NB4 (cell line): ENCODE data around the gene POLG.

Experiments
- DNase-seq: peaks from one replicate; pipeline ENCODE4 v3.0.0; 2010; ENCODE audit warnings: low read depth
- H3K4me3 ChIP-seq: one replicate; pipeline ENCODE4 v1.5.1; 2011; ENCODE audit warnings: mild to moderate bottlenecking, low read depth, low read length, moderate library complexity
- MYC ChIP-seq: IDR thresholded peaks from 2 replicates; pipeline ENCODE4 v1.6.1; 2011; ENCODE audit warnings: low read depth, low read length
- POLR2A ChIP-seq: IDR thresholded peaks from 2 replicates; pipeline ENCODE4 v1.6.1; 2011; ENCODE audit warnings: mild to moderate bottlenecking; ENCODE audit not compliant: insufficient read length; ENCODE audit errors: extremely low read depth
- TF ChIP-seq, protein P1 (sequence below): IDR thresholded peaks from one replicate; pipeline ENCODE4 v1.5.1; 2012; ENCODE audit warnings: low read depth, low read length
- TF ChIP-seq, protein P2 (sequence below): IDR thresholded peaks from 2 replicates; pipeline ENCODE4 v1.6.1; 2011; ENCODE audit warnings: low read depth, low read length

POLG gene

DNA sequence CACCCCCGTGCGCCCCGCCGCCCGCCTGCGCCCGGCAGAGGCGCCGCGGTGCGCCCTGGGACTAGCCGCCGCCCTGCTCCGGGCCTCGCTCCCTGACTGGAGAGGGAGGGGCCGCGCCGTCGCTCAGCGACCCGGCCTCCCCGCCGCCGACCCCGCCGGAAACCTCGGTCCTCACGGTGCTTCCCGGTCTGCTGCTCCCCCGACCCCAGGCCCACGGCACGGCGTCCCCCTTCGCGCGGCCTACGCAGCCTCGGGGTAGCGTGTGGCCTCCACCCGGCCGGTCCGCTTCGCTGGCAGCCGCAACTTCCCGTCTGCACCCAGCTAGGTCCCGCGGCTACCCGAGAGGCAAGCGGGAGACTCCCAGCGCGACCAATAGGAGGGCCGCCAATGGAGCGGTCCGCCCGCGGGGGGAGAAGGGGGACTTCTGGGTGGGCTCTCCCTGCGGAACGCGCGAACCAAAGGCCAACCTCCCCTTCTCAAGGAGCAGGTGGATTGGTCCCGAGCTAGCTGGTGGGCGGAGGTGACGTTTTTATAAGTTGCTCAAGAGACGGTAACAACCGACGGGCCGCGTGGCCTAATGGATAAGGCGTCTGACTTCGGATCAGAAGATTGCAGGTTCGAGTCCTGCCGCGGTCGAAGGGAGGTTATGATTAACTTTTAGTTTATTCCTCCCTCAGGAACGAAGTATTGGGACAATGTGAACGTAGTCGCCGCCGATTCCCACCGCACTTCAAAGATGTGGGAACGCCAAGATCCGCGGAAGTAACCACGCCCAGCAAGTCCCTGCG is at the start of gene POLG:
Gene POLG, minus strand, starts transcription at position 315 of the 788 bp plus-strand sequence. CDS start 1,070 bp downstream, outside the sequence.
- H3K4me3 ChIP-seq, result peak within 1 kb of the TSS; percentile 96
- TF ChIP-seq, protein P1, sequence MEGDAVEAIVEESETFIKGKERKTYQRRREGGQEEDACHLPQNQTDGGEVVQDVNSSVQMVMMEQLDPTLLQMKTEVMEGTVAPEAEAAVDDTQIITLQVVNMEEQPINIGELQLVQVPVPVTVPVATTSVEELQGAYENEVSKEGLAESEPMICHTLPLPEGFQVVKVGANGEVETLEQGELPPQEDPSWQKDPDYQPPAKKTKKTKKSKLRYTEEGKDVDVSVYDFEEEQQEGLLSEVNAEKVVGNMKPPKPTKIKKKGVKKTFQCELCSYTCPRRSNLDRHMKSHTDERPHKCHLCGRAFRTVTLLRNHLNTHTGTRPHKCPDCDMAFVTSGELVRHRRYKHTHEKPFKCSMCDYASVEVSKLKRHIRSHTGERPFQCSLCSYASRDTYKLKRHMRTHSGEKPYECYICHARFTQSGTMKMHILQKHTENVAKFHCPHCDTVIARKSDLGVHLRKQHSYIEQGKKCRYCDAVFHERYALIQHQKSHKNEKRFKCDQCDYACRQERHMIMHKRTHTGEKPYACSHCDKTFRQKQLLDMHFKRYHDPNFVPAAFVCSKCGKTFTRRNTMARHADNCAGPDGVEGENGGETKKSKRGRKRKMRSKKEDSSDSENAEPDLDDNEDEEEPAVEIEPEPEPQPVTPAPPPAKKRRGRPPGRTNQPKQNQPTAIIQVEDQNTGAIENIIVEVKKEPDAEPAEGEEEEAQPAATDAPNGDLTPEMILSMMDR, result no peak
- TF ChIP-seq, protein P2, sequence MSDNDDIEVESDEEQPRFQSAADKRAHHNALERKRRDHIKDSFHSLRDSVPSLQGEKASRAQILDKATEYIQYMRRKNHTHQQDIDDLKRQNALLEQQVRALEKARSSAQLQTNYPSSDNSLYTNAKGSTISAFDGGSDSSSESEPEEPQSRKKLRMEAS, result peak; percentile 87
- TF ChIP-seq MYC (peak; percentile 87; the same call in 1 of the 2 replicates), POLR2A (peak; percentile 98)
- peak; percentile 100 for DNase-seq

DNA sequence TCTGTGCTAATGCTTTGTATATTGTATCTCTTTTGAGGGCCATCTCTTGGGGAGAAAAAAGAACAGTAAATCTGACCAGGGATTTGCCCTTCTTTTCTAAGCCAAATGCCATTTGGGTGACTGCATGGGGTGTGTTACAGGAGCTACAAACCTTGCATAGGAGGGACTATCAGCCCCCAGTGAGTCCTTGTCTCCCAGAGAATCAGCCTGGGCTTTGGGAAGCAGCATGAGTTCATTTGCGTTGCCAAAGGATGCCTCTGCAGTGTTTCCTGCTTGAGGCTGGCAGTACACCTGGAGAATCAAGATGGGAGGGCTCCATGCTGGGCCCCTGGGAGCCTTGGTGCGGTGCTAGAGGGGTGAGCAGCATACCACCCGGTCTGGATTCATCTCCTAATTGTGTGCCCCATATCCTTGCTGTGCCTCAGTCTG is 49.6 kb upstream of the POLG start:
- DNase-seq, result no peak
- no peak overlapping the region for H3K4me3 ChIP-seq
- TF ChIP-seq, protein P2, result no peak
- no peak for TF ChIP-seq POLR2A
- TF ChIP-seq, protein P1, result no peak
- no peak for TF ChIP-seq MYC

DNA sequence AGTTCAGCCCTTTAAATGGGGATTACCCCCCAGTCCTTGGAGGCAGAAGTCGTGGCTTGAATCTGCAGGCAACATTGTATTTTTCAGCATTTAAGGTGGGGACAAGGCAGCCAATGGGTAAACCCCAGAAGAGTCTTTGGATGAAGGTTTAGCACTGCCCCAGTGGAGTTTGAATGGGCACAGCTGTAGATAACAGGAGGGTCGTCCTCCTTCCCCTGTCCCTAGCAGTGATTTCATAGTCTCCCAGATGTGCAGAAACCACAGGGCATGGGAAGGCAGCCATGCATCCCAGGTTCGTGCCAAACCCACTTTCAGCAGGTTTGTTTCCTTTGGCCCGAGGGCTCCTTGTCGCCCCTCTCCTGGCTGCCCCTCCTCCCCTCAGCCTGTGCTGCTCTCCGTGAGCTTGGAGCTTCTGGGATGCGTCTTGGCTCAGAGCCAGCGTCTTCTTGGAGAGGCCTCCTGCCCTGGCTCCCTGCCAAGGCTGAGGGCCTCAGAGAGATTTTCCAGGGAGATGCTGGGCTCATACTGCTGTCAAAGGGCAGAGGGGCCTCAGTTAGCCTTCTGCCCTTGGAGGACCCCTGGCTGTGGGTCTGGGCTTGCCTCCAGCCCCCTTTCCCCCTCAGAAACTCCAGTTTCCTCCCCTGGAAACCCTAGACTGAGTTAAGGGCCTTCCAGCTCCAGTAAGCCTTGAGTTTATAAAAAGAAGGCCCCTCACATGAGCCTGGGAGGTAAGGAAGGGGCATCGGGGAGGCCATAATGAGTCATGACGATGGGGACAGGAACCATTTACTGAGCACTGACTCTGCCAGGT is 48.9 kb upstream of the POLG start:
- DNase-seq, result no peak
- TF ChIP-seq, protein P2, result no peak
- TF ChIP-seq POLR2A (no peak), MYC (no peak)
- TF ChIP-seq, protein P1, result no peak
- no peak overlapping the region for H3K4me3 ChIP-seq

DNA sequence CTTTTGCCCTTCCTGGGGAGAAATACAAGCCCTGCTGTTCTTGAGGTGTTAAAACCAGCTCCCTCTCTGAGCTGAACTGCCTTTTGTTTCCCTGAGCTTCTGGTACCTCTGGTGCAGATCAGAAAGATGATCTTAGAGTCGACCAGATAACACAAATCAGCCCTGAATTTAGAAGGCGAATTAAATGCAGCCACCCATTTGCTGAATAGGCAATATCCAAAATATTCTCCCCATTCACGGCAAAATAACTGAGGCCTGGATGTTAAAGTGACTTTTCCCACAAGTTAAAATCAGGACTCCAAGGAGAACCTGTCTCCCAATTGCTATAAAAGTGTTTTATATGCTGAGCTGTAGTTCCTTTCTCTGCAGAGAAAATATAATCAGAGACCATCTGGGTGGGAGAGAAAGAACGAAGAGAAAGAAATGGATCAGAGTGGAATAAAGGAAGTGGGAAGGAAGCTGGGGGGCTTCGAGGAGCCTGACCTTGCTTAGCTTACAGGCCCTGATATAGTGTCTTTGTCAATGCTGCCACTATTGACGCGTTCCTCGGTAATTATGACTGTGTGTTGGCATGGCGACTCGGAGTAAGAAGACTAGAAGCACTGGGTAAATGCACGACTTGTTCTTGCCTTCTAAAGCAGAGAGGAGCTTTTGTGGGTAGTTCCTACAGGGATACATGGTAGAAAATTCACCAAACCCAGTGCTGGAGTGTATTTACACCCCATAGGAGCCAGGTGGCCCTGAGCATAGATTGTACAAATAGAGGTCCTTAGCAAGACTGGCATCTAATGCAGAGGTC is 47.5 kb upstream of the POLG start:
- no peak for DNase-seq
- H3K4me3 ChIP-seq, result no peak overlapping the region
- TF ChIP-seq, protein P1, result no peak

DNA sequence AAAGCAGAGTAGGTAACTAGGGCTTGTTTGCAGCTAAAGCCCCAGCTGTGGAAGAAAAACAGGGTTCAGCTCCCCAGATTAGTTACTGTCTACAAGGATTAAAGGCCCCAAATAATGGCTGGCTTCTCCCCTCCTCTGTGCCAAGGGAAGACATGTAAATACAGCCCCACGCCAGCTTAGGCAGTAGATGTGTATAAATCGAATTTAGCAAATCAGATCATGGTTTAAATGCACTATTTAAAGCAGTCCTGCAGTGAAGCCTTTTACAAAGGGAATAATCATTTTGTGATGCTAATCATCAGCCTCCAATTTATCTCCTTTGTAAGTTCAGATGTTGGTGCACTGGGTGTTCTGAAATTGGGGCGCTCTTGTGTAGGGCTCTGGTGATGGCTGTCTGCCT is 46.7 kb upstream of the POLG start:
- no peak overlapping the region for H3K4me3 ChIP-seq
- TF ChIP-seq, protein P1, result no peak
- TF ChIP-seq POLR2A, result no peak
- TF ChIP-seq, protein P2, result no peak
- no peak for DNase-seq
